Measurements from ENCODE around the gene LRRC75B.
"Not testable (repeated sequence)": the region's sequence is repeated elsewhere in the genome, so short reads cannot be mapped to it uniquely, and the experiment has no call there.

Gene LRRC75B

GRCh38 chr22:24592851-24593558 lies at the start of gene LRRC75B:
Gene LRRC75B (minus strand): TSS chr22:24593073. CDS start chr22:24593039, 34 bp downstream.
- peak; percentile 57 for DNase-seq

GRCh38 chr22:24642307-24642706 lies 49.4 kb upstream of the LRRC75B start:
- DNase-seq, result not testable (repeated sequence)

- DNase-seq, result not testable (repeated sequence)
Measured at GRCh38 chr22:24636513-24636912, 43.6 kb upstream of the LRRC75B start.

GRCh38 chr22:24634776-24635389 lies 42.0 kb upstream of the LRRC75B start:
- DNase-seq, result not testable (repeated sequence)

- not testable (repeated sequence) for DNase-seq
Measured at GRCh38 chr22:24633231-24634023, 40.6 kb upstream of the LRRC75B start.

- not testable (repeated sequence) for DNase-seq
Measured at GRCh38 chr22:24632642-24633041, 39.8 kb upstream of the LRRC75B start.

GRCh38 chr22:24631430-24632122 lies 38.7 kb upstream of the LRRC75B start:
- DNase-seq, result not testable (repeated sequence)

- DNase-seq, result not testable (repeated sequence)
Measured at GRCh38 chr22:24630812-24631427, 38.0 kb upstream of the LRRC75B start.

- not testable (repeated sequence) for DNase-seq
Measured at GRCh38 chr22:24629069-24629468, 36.2 kb upstream of the LRRC75B start.

GRCh38 chr22:24627911-24628310 lies 35.0 kb upstream of the LRRC75B start:
- not testable (repeated sequence) for DNase-seq

GRCh38 chr22:24622596-24622995 lies 29.7 kb upstream of the LRRC75B start:
- not testable (repeated sequence) for DNase-seq

GRCh38 chr22:24621244-24621643 lies 28.4 kb upstream of the LRRC75B start:
- not testable (repeated sequence) for DNase-seq

GRCh38 chr22:24614794-24615193 lies 21.9 kb upstream of the LRRC75B start:
- DNase-seq, result not testable (repeated sequence)

GRCh38 chr22:24609888-24610287 lies 17.0 kb upstream of the LRRC75B start:
- DNase-seq, result not testable (repeated sequence)

GRCh38 chr22:24608327-24608726 lies 15.5 kb upstream of the LRRC75B start:
- DNase-seq, result not testable (repeated sequence)

GRCh38 chr22:24607429-24607983 lies 14.6 kb upstream of the LRRC75B start:
- not testable (repeated sequence) for DNase-seq

- DNase-seq, result not testable (repeated sequence)
Measured at GRCh38 chr22:24606340-24606739, 13.5 kb upstream of the LRRC75B start.

- not testable (repeated sequence) for DNase-seq
Measured at GRCh38 chr22:24603770-24604629, 11.1 kb upstream of the LRRC75B start.

- DNase-seq, result not testable (repeated sequence)
Measured at GRCh38 chr22:24602847-24603769, 10.2 kb upstream of the LRRC75B start, which contains the start of gene GGT1. Gene GGT1 (plus strand): TSS chr22:24603193. CDS start chr22:24611082, 7,889 bp downstream.

All from NCI-H345 (cell line).